Activated CD4-positive, alpha-beta T cell treated with anti-CD3 and anti-CD28 coated beads for 4 hours (primary cell): ENCODE measurements around the gene RPS6KA1.
"Not testable (repeated sequence)": the region's sequence is repeated elsewhere in the genome, so short reads cannot be mapped to it uniquely, and the experiment has no call there.

ENCODE experiments used
- DNase-seq, 2 donors: peaks; one replicate each; pipeline ENCODE4 v3.0.0-alpha.2; 2020

Gene RPS6KA1

DNA sequence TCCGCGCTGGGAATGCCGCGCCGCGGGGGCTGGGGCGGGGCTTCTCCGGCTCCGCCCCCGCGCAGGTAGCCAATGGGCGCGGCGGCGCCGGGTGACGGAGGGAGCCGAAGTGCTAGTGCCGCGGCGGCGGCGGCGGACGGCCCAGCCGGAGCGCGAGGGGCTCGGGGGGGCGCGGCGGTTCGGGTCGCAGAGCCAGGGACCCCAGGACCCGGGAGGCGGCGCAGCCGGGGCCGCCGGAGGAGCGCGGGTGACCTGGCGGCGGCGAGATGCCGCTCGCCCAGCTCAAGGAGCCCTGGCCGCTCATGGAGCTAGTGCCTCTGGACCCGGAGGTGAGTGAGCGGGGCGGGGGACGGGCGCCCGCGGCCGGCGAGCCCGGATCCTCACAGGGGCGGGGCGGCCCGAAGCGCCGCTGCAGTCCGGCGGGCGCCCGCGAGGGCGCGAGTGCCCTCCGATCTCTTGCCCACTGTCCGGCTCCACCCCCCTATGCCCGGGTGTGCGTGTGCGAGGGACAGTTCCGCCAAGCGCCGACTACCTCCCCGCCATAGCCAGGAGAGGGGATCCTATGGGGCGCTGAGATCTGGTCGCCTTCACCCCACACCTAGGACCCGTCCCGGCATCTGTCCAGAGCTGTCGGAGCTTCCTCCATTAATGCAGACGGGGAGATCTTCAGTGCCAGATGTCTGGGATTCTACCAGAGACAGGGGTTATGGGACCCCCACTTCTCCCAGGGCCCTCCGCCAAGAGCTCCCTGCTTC lies at the start of gene RPS6KA1:
Gene RPS6KA1, plus strand, starts transcription at position 107 of the 755 bp plus-strand sequence. Its CDS starts 160 bp downstream, at position 267.
- peak; percentile 50 to 61 for DNase-seq

DNA sequence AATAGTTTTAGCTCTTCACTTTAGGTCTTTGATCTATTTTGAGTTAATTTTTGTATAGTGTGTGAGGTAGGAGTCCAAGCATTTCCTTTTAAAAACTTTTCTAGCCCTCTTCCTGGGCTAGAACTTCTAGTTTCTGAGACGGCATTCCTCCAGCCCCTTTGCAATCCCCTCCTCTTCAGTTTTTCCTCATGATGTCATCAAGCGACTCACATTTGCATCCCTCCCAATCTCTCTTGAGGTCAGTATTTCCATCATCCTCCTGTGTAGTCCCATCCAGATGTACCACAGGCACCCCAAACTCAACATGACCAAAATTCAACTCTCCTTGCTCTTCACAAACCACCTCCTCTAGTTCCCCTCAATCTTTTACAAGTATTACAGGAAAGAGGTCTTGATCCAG lies 46.6 kb upstream of the RPS6KA1 start:
- no peak for DNase-seq

DNA sequence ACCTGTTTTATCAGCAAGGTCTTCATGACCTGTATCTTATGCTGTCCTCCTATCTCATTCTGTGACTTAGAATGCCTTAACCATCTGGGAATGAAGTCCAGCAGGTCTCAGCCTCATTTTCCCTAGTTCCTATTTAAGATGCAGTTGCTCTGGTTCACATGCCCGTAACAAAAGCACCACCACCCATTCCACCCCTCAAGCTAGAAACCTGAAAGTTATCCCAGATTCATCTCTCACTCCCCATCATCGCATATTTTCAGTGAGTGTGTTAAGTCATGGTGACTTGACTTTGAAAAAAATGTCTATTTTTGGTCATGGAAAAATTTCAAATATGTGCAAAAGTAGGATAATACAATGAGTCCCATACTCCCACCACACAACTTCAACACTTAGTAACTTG lies 45.6 kb upstream of the RPS6KA1 start:
- DNase-seq, result no peak

DNA sequence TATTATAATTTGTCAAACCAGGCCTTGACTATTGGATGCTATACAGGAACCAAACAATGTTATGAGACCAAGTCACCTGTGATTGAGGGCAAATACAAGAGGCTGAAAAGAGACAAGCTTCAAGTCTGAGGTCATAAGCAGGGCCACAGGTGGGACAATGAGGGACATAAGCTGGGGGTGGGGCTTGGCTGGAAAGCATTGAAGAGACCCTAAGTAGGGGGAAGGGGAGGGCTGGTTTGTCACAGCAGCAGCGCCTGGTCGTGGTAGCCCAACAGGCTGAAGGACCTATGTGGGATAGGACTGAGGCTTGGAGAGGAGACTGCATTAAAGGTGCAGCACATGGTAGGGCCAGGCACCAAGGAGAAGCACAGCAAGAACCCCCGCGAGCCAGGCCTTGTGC lies 39.4 kb upstream of the RPS6KA1 start:
- DNase-seq, result no peak

DNA sequence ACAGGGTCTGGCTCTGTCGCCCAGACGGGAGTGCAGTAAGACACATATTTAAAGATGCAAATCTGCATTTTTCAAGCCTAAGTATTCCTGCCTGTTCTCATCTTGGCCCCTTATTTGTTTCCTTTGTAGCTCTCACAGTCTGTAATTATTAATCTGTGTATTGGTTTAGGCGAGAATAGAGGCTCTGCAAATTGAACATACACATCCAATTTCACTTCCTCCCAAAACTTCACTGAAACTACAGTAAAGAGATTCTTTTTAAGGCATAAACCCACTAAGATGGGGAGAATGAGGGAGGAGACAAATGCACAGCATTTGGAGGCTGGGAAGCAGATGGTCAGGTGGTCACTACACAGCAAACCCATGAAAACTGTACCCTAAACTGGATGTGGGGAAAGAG lies 36.3 kb upstream of the RPS6KA1 start:
- no peak for DNase-seq

DNA sequence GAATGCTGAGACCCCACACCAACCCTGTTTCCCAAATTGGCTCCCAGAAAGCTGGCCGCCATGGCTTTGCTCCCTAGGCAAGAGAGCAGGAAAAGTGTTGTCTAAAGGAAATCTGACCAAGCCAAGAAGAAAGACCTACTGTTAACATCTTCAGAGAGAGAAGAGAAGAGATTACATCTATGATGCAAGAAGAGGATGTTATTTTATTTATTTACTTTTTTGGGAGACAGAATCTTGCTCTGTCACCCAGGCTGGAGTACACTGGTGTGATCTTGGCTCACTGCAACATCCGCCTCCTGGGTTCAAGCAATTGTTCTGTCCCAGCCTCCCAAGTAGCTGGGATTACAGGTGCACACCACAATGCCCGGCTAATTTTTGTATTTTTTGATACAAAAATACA lies 35.6 kb upstream of the RPS6KA1 start:
- no peak for DNase-seq

DNA sequence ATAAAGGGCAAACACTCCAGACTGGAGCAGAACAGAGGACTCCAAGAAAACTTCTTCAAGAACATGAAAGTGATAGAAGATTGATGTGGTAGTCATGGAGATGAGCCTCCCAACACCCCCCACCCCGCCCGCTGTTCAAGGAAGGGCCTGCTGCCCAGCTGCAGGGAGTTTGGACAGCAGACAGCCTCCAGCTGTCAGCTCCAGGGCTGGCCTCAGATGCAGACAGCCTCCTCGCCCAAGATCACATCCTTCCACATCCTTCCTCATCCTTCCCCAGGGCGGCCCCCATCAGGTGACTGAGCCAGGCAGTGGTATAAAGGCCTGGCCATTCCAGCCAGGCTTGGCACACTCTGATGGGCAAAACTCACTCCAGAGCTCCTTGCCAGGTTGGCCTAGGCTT lies 32.7 kb upstream of the RPS6KA1 start:
- DNase-seq, result no peak

DNA sequence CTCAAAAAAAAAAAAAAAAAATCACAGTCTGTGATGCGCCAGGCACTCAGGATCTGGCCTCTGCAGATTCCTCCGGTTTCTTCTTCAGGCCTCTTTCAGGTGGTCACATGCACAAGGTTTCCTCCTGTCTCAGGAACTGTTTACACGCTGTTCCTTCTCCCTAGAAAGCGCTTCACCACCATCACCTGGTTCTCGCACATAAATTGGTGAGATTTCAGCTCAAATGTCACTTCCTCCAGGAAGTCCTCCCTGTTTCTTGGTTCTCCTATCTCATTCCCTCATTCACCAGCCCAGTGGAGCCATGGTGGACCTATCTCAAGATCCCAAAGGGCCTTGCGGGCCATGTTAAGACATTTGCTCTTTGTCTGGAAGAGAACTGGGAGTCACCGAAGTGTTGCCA lies 30.7 kb upstream of the RPS6KA1 start:
- DNase-seq, result no peak

DNA sequence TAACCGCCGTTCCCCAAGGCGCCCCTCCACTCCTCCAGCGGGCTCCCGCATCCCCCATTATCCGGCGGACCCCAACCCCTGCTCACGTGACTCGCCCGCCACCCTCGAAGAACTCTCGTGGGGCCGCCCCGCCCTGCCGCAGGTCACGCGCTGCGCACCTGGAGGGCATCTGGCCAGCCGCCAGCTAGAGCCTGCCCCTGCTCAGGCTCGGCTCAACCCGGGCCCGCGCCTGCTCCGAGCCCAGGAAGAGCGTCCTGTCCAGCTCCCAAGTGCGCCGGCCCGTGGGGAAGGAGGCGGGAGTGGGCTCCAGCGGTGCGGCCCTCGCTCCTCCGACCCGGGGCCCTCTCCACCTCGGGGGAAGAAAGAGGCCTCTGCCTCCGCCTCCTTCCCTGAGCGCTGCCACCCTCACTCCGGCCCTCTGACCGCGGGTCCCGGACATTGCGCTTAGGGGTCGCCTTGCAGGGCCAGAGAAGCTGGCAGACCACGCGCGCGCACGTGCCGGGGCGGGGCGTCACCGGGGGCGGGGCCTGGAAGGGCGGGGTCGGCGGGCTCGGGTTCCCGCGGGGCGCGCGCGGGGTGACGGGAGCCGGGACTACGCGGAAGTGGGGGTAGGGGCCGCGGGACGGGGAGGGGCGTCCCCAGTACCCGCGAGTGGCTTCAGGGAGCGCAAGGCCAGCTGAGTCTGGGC lies 28.9 kb upstream of the RPS6KA1 start:
- peak; percentile 88 to 91 for DNase-seq

DNA sequence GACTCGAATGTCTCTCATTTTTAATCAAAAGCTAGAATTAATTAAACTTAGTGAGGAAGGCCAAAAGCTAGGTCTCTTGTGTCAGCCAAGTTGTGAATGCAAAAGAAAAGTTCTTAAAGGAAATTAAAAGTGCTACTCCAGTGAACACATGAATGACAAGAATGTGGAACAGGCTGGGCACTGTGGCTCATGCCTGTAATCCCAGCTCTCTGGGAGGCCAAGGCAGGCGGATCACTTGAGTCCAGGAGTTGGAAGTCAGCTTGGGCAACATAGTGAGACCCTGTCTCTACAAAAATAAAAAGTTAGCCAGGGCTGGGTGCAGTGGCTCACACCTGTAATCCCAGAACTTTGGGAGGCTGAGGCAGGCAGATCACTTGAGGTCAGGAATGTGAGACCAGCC lies 18.9 kb upstream of the RPS6KA1 start:
- DNase-seq, result not testable (repeated sequence)

DNA sequence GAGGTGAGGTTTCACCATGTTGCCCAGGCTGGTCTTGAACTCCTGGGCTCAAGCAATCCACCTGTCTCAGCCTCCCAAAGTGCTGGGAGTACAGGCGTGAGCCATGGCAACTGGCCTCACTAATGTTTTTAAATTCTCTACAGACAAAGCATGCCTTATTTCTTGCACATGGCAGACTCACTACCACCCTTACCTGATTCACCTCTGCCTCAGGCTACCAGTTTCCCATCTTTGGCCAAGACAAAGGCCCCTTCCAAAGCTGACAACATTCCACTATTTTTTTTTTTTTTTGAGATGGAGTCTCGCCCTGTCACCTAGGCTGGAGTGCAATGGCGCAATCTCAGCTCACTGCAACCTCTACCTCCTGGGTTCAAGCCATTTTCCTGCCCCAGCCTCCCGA lies 13.7 kb upstream of the RPS6KA1 start:
- DNase-seq, result not testable (repeated sequence)

DNA sequence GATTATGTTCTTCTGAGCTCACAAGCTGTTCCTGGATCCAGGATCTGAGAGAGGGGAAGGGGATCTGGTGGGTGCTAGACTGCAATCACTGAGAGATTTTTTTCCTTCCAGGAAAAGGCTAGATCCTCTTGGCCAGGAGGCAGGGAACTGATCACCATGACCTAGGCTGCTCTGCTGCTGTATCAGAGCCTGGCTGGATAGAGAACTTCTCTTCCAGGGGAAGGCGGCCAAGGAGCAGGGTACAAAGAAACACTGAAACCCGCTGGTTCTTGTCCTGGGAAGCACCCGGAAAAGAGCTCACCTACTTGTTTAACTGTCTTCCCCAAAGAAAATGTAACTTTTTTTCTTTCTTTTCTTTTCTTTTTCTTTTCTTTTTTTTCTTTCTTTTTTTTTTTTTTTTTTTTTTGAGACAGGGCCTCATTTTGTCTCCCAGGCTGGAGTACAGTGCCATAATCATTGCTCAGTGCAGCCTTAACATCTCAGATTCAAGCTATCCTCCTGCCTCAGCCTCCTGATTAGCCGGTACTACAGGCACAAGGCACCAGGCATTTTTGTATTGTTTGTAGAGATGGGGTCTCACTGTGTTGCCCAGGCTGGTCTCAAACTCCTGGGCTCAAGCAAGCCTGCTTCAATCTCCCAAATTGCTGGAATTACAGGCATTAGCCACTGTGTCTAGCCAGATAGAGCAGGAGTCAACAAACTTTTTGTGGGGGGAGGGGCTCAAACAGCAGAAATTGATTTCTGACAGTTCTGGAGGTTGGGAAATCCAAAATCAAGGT lies 12.4 kb upstream of the RPS6KA1 start:
- DNase-seq, result no peak

DNA sequence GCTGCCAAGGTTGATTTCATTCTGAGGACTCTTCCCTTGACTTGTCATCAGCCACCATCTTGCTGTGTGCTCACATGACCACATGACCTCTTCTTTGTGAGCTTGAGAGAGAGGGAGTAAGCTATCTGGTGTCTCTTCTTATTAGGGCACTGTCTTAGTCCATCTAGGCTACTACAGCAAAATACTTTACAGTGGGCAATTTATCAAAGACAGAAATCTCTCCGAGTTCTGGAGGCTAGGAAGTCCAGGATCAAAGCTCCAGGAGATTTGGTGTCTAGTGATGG lies 11.9 kb upstream of the RPS6KA1 start:
- no peak for DNase-seq

DNA sequence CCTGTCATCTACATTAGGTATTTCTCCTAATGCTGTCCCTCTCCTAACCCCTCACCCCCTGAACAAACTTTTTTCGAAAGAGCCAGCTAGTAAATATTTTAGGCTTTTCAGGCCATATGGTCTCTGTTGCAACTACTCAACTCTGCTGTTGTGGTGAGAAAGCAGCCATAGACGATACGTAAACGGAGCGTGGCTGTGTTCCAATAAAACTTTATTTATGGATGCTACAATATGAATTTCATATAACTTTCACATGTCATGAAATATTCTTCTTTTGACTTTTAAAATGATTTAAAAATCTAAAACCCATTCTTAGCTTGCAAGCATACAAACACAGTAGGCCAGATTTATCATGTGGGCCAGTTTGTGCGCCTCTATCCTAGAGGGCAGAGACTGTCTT lies 11.2 kb upstream of the RPS6KA1 start:
- DNase-seq, result no peak

DNA sequence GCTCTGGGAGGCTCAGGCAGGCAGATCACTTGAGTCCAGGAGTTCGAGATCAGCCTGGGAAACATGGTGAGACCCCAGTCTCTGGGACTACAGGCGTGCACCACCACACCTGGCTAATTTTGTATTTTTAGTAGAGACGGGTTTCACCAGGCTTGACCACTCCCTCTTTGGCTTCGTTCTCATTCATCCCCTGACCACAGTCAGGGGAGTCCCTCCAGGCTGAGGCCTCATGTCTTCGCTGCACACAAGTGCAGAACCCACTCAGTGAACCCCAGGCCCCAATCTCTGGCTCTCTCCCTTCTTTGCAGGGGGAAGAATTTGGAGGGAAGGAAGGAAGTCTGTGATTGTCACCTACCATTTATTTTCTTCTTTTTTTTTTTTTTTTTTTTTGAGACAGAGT lies 9.2 kb upstream of the RPS6KA1 start:
- no peak for DNase-seq

DNA sequence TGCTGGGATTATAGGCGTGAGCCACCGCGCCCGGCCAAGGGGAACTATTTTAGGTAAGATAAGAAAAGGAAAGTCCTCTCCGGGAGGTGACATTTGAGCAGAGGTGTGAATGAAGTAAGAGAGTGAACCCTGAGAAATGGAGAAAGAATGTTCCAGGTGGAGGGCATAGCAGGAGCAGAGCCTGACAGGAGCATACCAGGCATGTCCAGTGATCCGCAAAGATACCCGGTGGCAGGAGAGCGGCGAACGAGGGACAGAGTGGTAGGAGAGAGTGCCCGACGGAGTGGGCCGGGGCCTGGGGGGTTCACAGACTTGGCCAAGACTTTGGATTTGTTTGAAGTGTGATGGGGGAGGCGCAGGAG lies 7.9 kb upstream of the RPS6KA1 start:
- no peak for DNase-seq

DNA sequence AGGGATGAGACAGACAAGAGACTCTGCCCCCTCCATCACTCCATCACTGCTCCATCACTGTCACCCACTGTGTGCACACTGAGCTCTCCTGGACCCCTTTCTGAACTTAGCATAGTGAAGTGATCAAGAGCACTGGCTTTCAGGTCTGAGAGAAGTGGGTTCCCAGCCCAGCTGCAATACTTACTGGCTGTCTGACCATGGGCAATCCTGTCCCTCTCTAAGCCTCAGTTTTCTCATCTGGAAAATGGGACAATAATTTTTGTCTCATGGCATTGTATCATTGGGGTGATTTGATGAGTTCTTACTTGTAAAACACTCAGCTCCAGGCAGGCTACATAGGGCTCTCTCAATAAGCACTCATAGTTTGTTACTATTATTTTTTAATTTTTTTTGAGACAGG lies 7.5 kb upstream of the RPS6KA1 start:
- DNase-seq, result no peak

DNA sequence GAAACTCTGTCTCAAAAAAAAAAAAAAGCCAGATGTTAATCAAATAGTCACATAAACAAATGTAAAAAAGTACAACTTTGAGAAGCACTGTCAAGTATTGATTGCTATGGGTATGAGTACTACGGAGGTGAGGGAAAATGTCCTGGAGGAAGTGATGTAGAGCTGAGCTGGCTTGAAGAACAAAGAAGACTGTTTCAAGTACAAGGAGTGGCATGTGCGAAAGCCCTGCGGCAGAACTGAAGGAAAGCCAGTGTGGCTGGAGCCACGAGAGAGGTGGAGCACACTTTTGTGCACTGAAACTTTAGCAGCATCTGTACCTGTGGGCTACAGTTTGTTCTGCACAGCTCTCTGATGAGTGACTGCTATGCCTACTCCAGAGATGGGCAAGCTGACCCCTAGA lies 5.4 kb upstream of the RPS6KA1 start:
- DNase-seq, result no peak

DNA sequence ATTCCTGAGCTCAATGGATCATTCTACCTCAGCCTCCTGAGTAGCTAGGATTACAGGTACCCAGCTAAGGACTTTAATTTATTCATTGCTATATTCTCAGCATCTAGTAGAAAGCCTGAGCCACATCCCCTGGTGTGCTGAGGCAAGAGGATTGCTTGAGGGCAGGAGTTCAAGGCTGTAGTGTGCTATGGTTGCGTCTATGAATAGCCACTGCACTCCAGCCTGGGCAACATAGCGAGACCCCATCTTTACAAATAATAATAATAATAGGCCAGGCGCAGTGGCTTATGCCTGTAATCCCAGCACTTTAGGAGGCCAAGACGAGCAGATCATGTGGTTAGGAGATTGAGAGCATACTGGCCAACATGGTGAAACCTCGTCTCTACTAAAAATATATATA lies 3.3 kb upstream of the RPS6KA1 start:
- DNase-seq, result no peak

DNA sequence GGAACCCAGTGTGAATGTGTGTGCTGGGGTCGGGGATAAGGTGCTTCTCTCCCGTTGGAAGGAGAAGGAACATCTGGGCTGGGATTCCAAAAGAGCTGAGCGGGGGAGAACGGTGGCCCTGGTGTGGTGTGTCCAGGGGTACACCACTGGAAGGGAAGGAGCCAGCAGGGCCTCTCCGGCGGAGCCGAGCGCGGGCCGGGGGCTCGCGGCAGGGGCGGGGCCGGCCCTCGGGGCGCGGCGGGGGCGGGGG lies 231 bp upstream of the RPS6KA1 start:
- no peak for DNase-seq

DNA sequence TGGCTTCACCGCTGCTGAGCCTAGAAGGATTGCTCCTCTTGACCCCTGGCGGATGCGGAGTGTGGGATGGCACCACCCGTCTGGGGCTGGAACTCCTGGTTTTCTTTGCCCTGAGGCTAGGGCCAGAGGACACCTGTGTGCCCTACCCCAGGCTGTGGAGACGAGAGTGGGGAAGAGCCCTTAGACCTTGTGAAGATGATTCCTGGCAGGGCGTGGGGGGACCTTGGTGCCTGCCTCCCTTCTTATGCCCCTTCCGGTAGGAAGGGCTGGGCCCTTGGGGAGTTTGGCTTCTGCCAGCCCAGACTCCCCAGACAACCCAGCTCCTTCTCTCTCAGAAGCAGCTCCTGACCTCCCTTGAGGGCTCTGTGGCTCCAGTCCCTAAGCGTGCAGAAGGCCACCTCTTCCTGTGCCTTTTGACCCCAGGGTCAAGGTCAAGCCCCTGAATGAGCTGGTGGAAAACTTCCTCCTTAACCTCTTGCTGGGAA lies 891 bp downstream of the RPS6KA1 start:
- no peak for DNase-seq

DNA sequence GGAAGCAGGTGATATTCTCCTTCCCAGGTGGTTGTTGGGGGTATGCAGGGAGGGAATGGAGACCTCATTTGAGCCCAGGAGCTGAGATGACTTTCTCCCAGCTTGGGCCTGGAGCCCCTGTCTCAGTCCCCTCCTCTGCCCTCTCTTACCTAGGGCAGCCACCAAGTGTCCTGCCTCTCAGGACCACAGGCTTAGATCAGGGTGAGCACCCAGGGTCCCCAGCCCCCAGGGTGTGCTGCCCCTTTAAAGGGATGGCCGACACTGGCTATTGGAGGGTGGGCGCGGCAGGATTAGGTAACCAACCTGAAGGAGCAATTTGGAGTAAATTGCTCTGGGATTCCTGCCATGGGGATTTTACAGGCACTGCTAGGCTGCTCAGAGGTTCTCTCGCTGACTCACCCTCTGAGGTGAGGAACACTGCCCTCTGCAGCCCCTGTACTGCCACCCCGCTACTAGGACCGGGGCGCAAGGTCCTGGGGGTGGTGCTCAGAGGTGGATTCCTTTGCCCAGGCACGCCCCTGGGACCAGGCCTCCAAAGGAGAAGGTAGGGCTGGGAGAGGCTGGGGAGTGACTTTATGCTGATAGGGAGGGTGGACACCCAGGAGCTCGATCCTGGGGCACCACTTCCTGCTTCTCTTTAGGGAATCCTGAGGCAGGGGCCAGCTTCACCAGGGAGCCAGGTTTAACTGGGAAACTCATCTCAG lies 1.5 kb downstream of the RPS6KA1 start:
- no peak for DNase-seq

DNA sequence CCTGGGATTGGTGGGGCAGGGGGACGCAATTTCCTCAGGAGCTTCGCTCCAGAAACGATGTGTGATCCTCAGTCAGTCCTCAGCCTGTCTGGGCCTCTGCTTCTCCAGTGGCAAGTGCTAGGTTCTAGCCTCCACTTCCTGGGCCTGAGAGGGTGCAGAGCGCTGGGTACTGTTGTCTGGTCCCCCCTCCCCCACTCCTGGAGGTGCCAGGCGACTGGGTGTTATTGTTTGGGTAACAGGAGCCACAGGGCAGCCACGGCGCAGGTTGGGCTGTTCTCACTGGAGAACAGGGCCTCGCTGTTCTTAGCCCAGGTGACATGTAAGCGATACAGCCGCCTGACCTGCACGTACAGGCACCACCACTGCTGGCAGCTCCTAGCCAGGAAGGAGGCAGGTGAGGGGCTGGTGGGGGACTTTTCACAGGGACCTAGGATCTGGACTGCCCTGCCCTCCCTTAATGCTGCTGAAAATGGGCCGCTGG lies 2.1 kb downstream of the RPS6KA1 start:
- DNase-seq, result no peak
